Parathyroid adenoma (tissue), 2 donors: ENCODE results near the gene OXLD1.

Source experiments
- H2AFZ ChIP-seq: fragments of 300-600 bp; sonication (generic); one replicate; pipeline ENCODE4 v1.7.0; 2017; ENCODE audit warnings: antibody characterized with exemption, mild to moderate bottlenecking
- H3K27ac ChIP-seq: fragments of 300-600 bp; sonication (generic); one replicate; pipeline ENCODE4 v1.7.0; 2017
- H3K27me3 ChIP-seq: fragments of 300-600 bp; sonication (generic); one replicate; pipeline ENCODE4 v1.7.0; 2017; ENCODE audit warnings: low read length; ENCODE audit not compliant: control insufficient read depth, insufficient read depth
- H3K36me3 ChIP-seq: fragments of 300-600 bp; sonication (generic); one replicate; pipeline ENCODE4 v1.7.0; 2017; ENCODE audit warnings: low read length; ENCODE audit not compliant: control insufficient read depth, insufficient read depth
- H3K4me1 ChIP-seq: fragments of 300-600 bp; sonication (generic); one replicate; pipeline ENCODE4 v1.7.0; 2017; ENCODE audit warnings: control low read depth
- H3K4me2 ChIP-seq: fragments of 300-600 bp; sonication (generic); one replicate; pipeline ENCODE4 v1.7.0; 2017; ENCODE audit warnings: low read length
- H3K4me3 ChIP-seq: fragments of 300-600 bp; sonication (generic); one replicate; pipeline ENCODE4 v1.7.0; 2017; ENCODE audit warnings: low read depth, low read length
- H3K79me2 ChIP-seq: fragments of 300-600 bp; sonication (generic); one replicate; pipeline ENCODE4 v1.7.0; 2017; ENCODE audit warnings: control low read depth
- H3K9ac ChIP-seq: fragments of 300-600 bp; sonication (generic); one replicate; pipeline ENCODE4 v1.7.0; 2017; ENCODE audit warnings: mild to moderate bottlenecking
- H3K9me3 ChIP-seq: fragments of 300-600 bp; sonication (generic); one replicate; pipeline ENCODE4 v1.7.0; 2017; ENCODE audit warnings: low read length; ENCODE audit not compliant: control insufficient read depth
- TF ChIP-seq, protein P1 (sequence below): fragments of 300-600 bp; sonication (generic); IDR thresholded peaks from one replicate; pipeline ENCODE4 v1.7.0; 2017; ENCODE audit warnings: antibody characterized with exemption, mild to moderate bottlenecking
- donor health status: primary hyperparathyroidism.

Gene OXLD1

DNA sequence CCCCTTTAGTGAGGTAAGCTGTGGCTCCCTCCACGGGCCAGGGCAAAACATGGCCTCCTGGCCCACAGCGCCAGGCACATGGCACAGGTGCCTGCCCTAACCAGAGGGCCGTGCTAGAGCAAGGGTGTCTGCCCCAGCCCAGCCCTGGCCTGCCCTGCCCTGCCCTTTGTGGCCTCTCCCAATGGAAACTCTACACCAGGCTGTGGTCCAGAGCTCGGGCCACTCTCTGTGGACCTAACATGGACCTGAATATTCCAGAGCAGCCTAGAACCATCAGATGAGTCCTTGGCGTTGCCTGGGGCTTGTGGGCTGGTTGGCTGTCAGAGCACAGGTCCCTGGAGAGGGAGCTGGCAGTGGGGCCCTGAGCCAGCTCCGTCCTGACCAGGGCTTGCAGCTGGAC, 28.8 kb upstream of the OXLD1 start:
- Histone ChIP-seq H3K4me1 (no peaks in the 10 kb centered on the region), H3K27me3 (no peaks in the 10 kb centered on the region), H3K4me3 (no peak overlapping the region), H3K27ac (no peak overlapping the region), H3K9ac (no peak overlapping the region), H2AFZ (no peak overlapping the region), H3K79me2 (peaks cover 23% of the 10 kb centered on the region), H3K4me2 (no peak overlapping the region), H3K36me3 (no peaks in the 10 kb centered on the region), H3K9me3 (no peaks in the 10 kb centered on the region)
- TF ChIP-seq, protein P1, sequence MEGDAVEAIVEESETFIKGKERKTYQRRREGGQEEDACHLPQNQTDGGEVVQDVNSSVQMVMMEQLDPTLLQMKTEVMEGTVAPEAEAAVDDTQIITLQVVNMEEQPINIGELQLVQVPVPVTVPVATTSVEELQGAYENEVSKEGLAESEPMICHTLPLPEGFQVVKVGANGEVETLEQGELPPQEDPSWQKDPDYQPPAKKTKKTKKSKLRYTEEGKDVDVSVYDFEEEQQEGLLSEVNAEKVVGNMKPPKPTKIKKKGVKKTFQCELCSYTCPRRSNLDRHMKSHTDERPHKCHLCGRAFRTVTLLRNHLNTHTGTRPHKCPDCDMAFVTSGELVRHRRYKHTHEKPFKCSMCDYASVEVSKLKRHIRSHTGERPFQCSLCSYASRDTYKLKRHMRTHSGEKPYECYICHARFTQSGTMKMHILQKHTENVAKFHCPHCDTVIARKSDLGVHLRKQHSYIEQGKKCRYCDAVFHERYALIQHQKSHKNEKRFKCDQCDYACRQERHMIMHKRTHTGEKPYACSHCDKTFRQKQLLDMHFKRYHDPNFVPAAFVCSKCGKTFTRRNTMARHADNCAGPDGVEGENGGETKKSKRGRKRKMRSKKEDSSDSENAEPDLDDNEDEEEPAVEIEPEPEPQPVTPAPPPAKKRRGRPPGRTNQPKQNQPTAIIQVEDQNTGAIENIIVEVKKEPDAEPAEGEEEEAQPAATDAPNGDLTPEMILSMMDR, result no peak

GRCh38 chr17:81694810-81695209, 28.4 kb upstream of the OXLD1 start:
- Histone ChIP-seq H3K79me2 (peaks cover 23% of the 10 kb centered on the region), H2AFZ (no peak overlapping the region), H3K9ac (no peak overlapping the region), H3K4me3 (no peak overlapping the region), H3K27me3 (no peaks in the 10 kb centered on the region), H3K36me3 (no peaks in the 10 kb centered on the region), H3K4me1 (no peaks in the 10 kb centered on the region), H3K4me2 (no peak overlapping the region), H3K27ac (no peak overlapping the region), H3K9me3 (no peaks in the 10 kb centered on the region)
- TF ChIP-seq, protein P1, result no peak

- H3K4me3 ChIP-seq, result no peak overlapping the region
- H2AFZ ChIP-seq, result no peak overlapping the region
- H3K79me2 ChIP-seq, result peaks cover 29% of the 10 kb centered on the region
- TF ChIP-seq, protein P1, result no peak
- no peaks in the 10 kb centered on the region for H3K9me3 ChIP-seq
- H3K36me3 ChIP-seq, result no peaks in the 10 kb centered on the region
- no peak overlapping the region for H3K4me2 ChIP-seq
- no peaks in the 10 kb centered on the region for H3K27me3 ChIP-seq
- no peaks in the 10 kb centered on the region for H3K4me1 ChIP-seq
- no peak overlapping the region for H3K9ac ChIP-seq
- H3K27ac ChIP-seq, result no peak overlapping the region
Measured at GRCh38 chr17:81693509-81694210, 27.3 kb upstream of the OXLD1 start.

GRCh38 chr17:81691608-81692007, 25.2 kb upstream of the OXLD1 start:
- Histone ChIP-seq H2AFZ (no peak overlapping the region), H3K27ac (no peak overlapping the region), H3K27me3 (no peaks in the 10 kb centered on the region), H3K4me2 (no peak overlapping the region), H3K4me1 (no peaks in the 10 kb centered on the region), H3K9me3 (no peaks in the 10 kb centered on the region), H3K79me2 (peaks cover 43% of the 10 kb centered on the region), H3K36me3 (no peaks in the 10 kb centered on the region), H3K9ac (no peak overlapping the region), H3K4me3 (no peak overlapping the region)
- TF ChIP-seq, protein P1, result no peak

- Histone ChIP-seq H3K27me3 (no peaks in the 10 kb centered on the region), H3K79me2 (peaks cover 47% of the 10 kb centered on the region), H2AFZ (no peak overlapping the region), H3K27ac (no peak overlapping the region), H3K9ac (no peak overlapping the region), H3K4me3 (no peak overlapping the region), H3K4me2 (no peak overlapping the region), H3K4me1 (no peaks in the 10 kb centered on the region), H3K36me3 (no peaks in the 10 kb centered on the region), H3K9me3 (no peaks in the 10 kb centered on the region)
- TF ChIP-seq, protein P1, result no peak
Measured at GRCh38 chr17:81691196-81691595, 24.8 kb upstream of the OXLD1 start.
